GM19463 (cell line): ENCODE measurements around the gene CNFN.
"Not testable (repeated sequence)": the region's sequence is repeated elsewhere in the genome, so short reads cannot be mapped to it uniquely, and the experiment has no call there.

Source experiments
- ATAC-seq: cut with Tn5 transposase; IDR thresholded peaks from one replicate; pipeline ENCODE4 v1.9.1; 2021; ENCODE audit warnings: mild to moderate bottlenecking, moderate library complexity; ENCODE audit not compliant: unreplicated experiment

The CNFN gene

GRCh38 chr19:42352301-42353259 is 37.5 kb downstream of the CNFN start:
- no peak for ATAC-seq

GRCh38 chr19:42351079-42351735 is 38.9 kb downstream of the CNFN start:
- no peak for ATAC-seq

GRCh38 chr19:42350417-42350816 is 39.7 kb downstream of the CNFN start:
- no peak for ATAC-seq

GRCh38 chr19:42349378-42350107 is 40.6 kb downstream of the CNFN start:
- no peak for ATAC-seq

- ATAC-seq = no peak
Measured at GRCh38 chr19:42348211-42348610, 41.9 kb downstream of the CNFN start.

GRCh38 chr19:42345191-42345812 is 44.8 kb downstream of the CNFN start:
- ATAC-seq = no peak

GRCh38 chr19:42344336-42344893 is 45.7 kb downstream of the CNFN start:
- no peak for ATAC-seq

- no peak for ATAC-seq
Measured at GRCh38 chr19:42343344-42344110, 46.6 kb downstream of the CNFN start.

GRCh38 chr19:42339922-42340321 is 50.2 kb downstream of the CNFN start:
- not testable (repeated sequence) for ATAC-seq

GRCh38 chr19:42339126-42339860 is 50.8 kb downstream of the CNFN start:
- ATAC-seq = not testable (repeated sequence)
